GM12891 (cell line): ENCODE data around the gene RYR2.

Experiments used
- POLR2A ChIP-seq: IDR thresholded peaks from 2 replicates; pipeline ENCODE4 v1.6.1; 2011; ENCODE audit warnings: low read depth, low read length, control low read depth
- POLR2AphosphoS5 ChIP-seq: IDR thresholded peaks from 2 replicates; pipeline ENCODE4 v1.6.1; 2011; ENCODE audit warnings: low read depth, low read length, control low read depth
- SPI1 ChIP-seq: IDR thresholded peaks from 2 replicates; pipeline ENCODE4 v1.6.1; 2011; ENCODE audit warnings: low read depth, low read length, control low read depth
- TAF1 ChIP-seq: IDR thresholded peaks from 2 replicates; pipeline ENCODE4 v1.6.1; 2011; ENCODE audit warnings: low read depth, low read length, control low read depth

DNA sequence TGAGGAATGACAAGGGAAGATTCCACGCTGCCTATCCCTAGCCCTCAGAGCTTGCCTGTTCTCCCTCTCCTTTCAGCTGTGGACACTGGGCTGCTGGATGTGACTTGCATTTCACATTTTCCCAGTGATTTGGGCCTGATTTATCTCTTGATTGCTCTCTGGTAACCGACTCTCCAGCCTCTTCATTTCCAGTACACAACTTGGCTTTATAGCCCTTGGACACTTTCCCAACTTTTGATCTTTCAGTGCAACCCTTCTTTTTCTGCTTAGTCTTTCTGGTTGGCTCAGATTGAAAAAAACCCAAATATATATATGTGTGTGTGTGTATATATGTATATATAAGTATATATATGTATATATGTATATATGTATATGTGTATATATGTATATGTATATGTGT is 138.3 kb downstream of the RYR2 start:
- TF ChIP-seq POLR2A (no peak), POLR2AphosphoS5 (no peak), TAF1 (no peak), SPI1 (no peak)
